Gastroesophageal sphincter (tissue), 4 donors: ENCODE data around the gene P3H3. TPM values are rescaled to one million over a fixed set of nuclear protein-coding genes. Genes with fewer than 3 reads are reported as not detected.

Experiments
- ATAC-seq: fragments of 150-250 bp; one replicate; pipeline ENCODE4 v1.9.1; 2016; ENCODE audit warnings: mild to moderate bottlenecking, moderate library complexity
- H3K27ac ChIP-seq, 4 donors: fragments of 200-600 bp; sonication (generic) in 3 of 4; 1 replicate in 3 of 4; 2 replicates in 1 of 4; pipeline ENCODE4 v1.5.1; 2016 to 2019
- H3K27me3 ChIP-seq: fragments of 200-600 bp; sonication (generic); one replicate; pipeline ENCODE4 v1.5.1; 2019
- H3K36me3 ChIP-seq, 2 donors: fragments of 200-600 bp; sonication (generic); one replicate each; pipeline ENCODE4 v1.5.1; 2019; ENCODE audit warnings: control low read depth in 1 of 2
- H3K4me1 ChIP-seq, 3 donors: fragments of 200-600 bp; sonication (generic); 1 replicate in 2 of 3; 2 replicates in 1 of 3; pipeline ENCODE4 v1.5.1; 2016 to 2019; ENCODE audit warnings: control low read depth in 2 of 3
- H3K4me3 ChIP-seq, 2 donors: fragments of 200-600 bp; sonication (generic); one replicate each; pipeline ENCODE4 v1.5.1; 2019; ENCODE audit warnings: mild to moderate bottlenecking in 1 of 2, moderate library complexity in 1 of 2
- H3K9me3 ChIP-seq, 3 donors: fragments of 200-600 bp; sonication (generic); one replicate each; pipeline ENCODE4 v1.5.1; 2017 to 2019; ENCODE audit warnings: control low read depth in 2 of 3
- EP300 ChIP-seq: sonication (generic); formaldehyde crosslinking; IDR thresholded peaks from one replicate; pipeline ENCODE4 v1.6.1; 2017; ENCODE audit warnings: antibody characterized with exemption, mild to moderate bottlenecking
- POLR2A ChIP-seq, 2 donors: fragments of 450-650 bp; IDR thresholded peaks; one replicate each; pipeline ENCODE4 v1.6.1; 2017; ENCODE audit warnings: antibody characterized with exemption in 2 of 2, mild to moderate bottlenecking in 2 of 2, moderate library complexity in 1 of 2
- POLR2AphosphoS5 ChIP-seq: sonication (generic); formaldehyde crosslinking; IDR thresholded peaks from one replicate; pipeline ENCODE4 v1.6.1; 2017; ENCODE audit warnings: antibody characterized with exemption
- WGBS, 2 donors: methylation state at CpG; one replicate each; pipeline ENCODE4 v1.1.5; 2018; ENCODE audit warnings: low coverage in 1 of 2; 5-methylcytosine and 5-hydroxymethylcytosine counted together
- total RNA-seq, 4 donors: library from RNA; depleted of rRNA; stranded (reverse); fragments of >200 nt; gene quantifications; one replicate each; pipeline ENCODE4 v1.1.0, GENCODE V29; 2016
- TF ChIP-seq, protein P1 (sequence below), 4 experiments: fragments of 200-600 bp in 2 of 4; fragments of 450-650 bp in 2 of 4; sonication (generic) in 1 of 4; IDR thresholded peaks; one replicate each; pipeline ENCODE4 v1.5.1; 2017 to 2019; ENCODE audit warnings: antibody characterized with exemption in 4 of 4, mild to moderate bottlenecking in 2 of 4, moderate library complexity in 2 of 4

Gene P3H3
- total RNA-seq, 4 donors from 2014 or later, result 17.3 to 28.3 (median 23.0) TPM

GRCh38 chr12:6832125-6832524 is 3.9 kb downstream of the P3H3 start:
- no peaks in the 10 kb centered on the region for H3K27me3 ChIP-seq
- H3K36me3 ChIP-seq, result peaks cover 0 to 64% of the 10 kb centered on the region in 2 donors
- TF ChIP-seq, protein P1, sequence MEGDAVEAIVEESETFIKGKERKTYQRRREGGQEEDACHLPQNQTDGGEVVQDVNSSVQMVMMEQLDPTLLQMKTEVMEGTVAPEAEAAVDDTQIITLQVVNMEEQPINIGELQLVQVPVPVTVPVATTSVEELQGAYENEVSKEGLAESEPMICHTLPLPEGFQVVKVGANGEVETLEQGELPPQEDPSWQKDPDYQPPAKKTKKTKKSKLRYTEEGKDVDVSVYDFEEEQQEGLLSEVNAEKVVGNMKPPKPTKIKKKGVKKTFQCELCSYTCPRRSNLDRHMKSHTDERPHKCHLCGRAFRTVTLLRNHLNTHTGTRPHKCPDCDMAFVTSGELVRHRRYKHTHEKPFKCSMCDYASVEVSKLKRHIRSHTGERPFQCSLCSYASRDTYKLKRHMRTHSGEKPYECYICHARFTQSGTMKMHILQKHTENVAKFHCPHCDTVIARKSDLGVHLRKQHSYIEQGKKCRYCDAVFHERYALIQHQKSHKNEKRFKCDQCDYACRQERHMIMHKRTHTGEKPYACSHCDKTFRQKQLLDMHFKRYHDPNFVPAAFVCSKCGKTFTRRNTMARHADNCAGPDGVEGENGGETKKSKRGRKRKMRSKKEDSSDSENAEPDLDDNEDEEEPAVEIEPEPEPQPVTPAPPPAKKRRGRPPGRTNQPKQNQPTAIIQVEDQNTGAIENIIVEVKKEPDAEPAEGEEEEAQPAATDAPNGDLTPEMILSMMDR (IDR thresholded peaks at IDR 0.05), result no peak
- TF ChIP-seq POLR2AphosphoS5 (no peak), EP300 (no peak), POLR2A (IDR thresholded peaks at IDR 0.05) (no peak)
- WGBS, 2 donors, result 86 to 88% methylated on average over 2 to 4 of the region's 4 CpGs
- no peaks in the 10 kb centered on the region for H3K9me3 ChIP-seq
- H3K27ac ChIP-seq, result no peak overlapping the region
- no peak for ATAC-seq
- no peak overlapping the region for H3K4me3 ChIP-seq
- peaks cover 0 to 30% (median 18%) of the 10 kb centered on the region in 3 donors for H3K4me1 ChIP-seq

GRCh38 chr12:6833189-6833890 is 5.1 kb downstream of the P3H3 start:
- peaks cover 0 to 76% of the 10 kb centered on the region in 2 donors for H3K36me3 ChIP-seq
- 73 to 88% methylated on average over 2 to 3 of the region's 6 CpGs for WGBS, 2 donors
- no peaks in the 10 kb centered on the region for H3K9me3 ChIP-seq
- peak overlapping the region in 1 of 4 donors; percentile 5 for H3K27ac ChIP-seq
- no peak overlapping the region for H3K4me3 ChIP-seq
- TF ChIP-seq POLR2AphosphoS5 (no peak), POLR2A (IDR thresholded peaks at IDR 0.05) (no peak), EP300 (no peak)
- TF ChIP-seq, protein P1 (IDR thresholded peaks at IDR 0.05), result no peak
- ATAC-seq, result no peak
- no peaks in the 10 kb centered on the region for H3K27me3 ChIP-seq
- peaks cover 0 to 19% (median 9%) of the 10 kb centered on the region in 3 donors for H3K4me1 ChIP-seq

DNA sequence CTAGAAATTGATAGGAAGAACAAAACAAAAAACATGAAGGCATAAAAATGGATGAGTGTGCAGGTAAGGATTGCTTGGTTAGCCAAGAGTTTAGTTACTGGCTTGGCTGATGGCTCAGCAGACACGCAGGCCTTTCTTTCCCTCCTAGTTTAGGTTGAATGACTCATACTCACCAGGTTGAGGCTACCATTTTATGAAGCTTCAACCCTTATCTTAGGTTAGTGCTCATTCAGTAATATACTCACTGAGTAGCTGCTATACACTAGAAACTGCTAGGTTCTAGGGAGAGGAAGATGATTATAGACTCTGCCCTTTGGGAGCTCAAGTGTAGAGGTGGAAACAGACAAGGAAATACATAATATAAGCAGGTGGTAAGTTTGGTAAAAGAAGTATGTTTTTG is 6.0 kb downstream of the P3H3 start:
- no peak overlapping the region for H3K27ac ChIP-seq
- no peaks in the 10 kb centered on the region for H3K27me3 ChIP-seq
- no peak overlapping the region for H3K4me3 ChIP-seq
- H3K9me3 ChIP-seq, result no peaks in the 10 kb centered on the region
- peaks cover 0 to 85% of the 10 kb centered on the region in 2 donors for H3K36me3 ChIP-seq
- TF ChIP-seq, protein P1 (IDR thresholded peaks at IDR 0.05), result no peak
- no peak for TF ChIP-seq POLR2AphosphoS5
- TF ChIP-seq EP300, result no peak
- TF ChIP-seq POLR2A (IDR thresholded peaks at IDR 0.05), result no peak
- no peak for ATAC-seq
- H3K4me1 ChIP-seq, result peaks cover 0 to 14% (median 9%) of the 10 kb centered on the region in 3 donors
- 20 to 86% methylated on average over 1 of the region's 1 CpG for WGBS, 2 donors

DNA sequence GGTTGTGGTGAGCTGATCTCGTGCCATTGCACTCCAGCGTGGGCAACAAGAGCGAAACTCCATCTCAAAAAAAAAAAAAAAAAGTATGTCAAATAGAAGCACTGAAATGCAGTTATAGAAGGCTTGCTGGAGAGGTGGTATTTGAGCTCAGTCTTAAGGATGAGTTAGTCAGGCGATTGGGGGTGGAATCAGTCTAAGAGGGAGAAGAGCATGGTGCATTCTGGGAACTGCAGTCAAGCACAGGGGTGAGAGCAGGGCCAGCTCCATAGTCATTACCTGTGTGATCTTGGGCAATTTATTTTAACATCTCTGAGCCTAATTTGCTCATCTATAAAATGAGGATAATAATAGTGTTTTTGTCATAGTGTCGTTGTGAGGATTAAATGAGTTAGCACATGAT is 6.7 kb downstream of the P3H3 start:
- Histone ChIP-seq H3K27ac (no peak overlapping the region), H3K9me3 (no peaks in the 10 kb centered on the region), H3K4me3 (no peak overlapping the region), H3K36me3 (peaks cover 0 to 91% of the 10 kb centered on the region in 2 donors), H3K4me1 (peaks cover 0 to 8% (median 3%) of the 10 kb centered on the region in 3 donors), H3K27me3 (no peaks in the 10 kb centered on the region)
- 70 to 79% methylated on average over 3 to 4 of the region's 5 CpGs for WGBS, 2 donors
- no peak for TF ChIP-seq POLR2A (IDR thresholded peaks at IDR 0.05)
- no peak for TF ChIP-seq EP300
- TF ChIP-seq, protein P1 (IDR thresholded peaks at IDR 0.05), result no peak
- TF ChIP-seq POLR2AphosphoS5, result no peak
- ATAC-seq, result no peak

GRCh38 chr12:6836851-6837250 is 8.6 kb downstream of the P3H3 start:
- no peaks in the 10 kb centered on the region for H3K9me3 ChIP-seq
- peaks cover 0 to 80% of the 10 kb centered on the region in 2 donors for H3K36me3 ChIP-seq
- 60% methylated on average over 1 of the region's 16 CpGs; no CpG with 5 or more reads in 1 of the 2 donors for WGBS, 2 donors
- ATAC-seq, result no peak
- no peak for TF ChIP-seq POLR2AphosphoS5
- TF ChIP-seq, protein P1 (IDR thresholded peaks at IDR 0.05), result no peak
- no peak for TF ChIP-seq POLR2A (IDR thresholded peaks at IDR 0.05)
- TF ChIP-seq EP300, result no peak
- H3K4me1 ChIP-seq, result no peaks in the 10 kb centered on the region
- no peak overlapping the region for H3K4me3 ChIP-seq
- no peak overlapping the region for H3K27ac ChIP-seq
- no peaks in the 10 kb centered on the region for H3K27me3 ChIP-seq
